ENCODE measurements around the gene TCF7L2.

TCF7L2 gene

GRCh38 chr10:113066561-113067312 lies 116.7 kb downstream of the TCF7L2 start:
- no peak for DNase-seq (ENCODE audit: low read depth)

DNA sequence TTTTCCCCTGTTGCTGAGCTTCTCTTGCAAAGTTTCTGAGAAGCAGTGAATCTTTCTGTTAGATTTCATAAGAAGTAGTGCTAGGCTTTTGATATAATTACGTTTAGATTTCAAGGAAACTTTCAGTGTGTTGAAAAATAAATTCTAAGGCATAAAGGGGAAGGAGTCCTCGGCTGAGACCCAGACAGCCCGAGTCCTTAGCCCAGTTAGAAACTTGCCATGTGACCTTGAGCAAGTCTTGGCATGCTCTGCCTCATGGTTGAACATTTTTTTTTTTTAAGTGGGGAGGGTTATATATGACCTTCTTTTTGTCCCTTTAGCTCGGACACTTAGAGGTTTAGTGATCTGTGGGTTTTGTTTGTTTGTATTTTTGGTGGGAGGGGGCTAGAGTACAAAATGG lies 117.5 kb downstream of the TCF7L2 start:
- DNase-seq (ENCODE audit: low read depth), result no peak

DNA sequence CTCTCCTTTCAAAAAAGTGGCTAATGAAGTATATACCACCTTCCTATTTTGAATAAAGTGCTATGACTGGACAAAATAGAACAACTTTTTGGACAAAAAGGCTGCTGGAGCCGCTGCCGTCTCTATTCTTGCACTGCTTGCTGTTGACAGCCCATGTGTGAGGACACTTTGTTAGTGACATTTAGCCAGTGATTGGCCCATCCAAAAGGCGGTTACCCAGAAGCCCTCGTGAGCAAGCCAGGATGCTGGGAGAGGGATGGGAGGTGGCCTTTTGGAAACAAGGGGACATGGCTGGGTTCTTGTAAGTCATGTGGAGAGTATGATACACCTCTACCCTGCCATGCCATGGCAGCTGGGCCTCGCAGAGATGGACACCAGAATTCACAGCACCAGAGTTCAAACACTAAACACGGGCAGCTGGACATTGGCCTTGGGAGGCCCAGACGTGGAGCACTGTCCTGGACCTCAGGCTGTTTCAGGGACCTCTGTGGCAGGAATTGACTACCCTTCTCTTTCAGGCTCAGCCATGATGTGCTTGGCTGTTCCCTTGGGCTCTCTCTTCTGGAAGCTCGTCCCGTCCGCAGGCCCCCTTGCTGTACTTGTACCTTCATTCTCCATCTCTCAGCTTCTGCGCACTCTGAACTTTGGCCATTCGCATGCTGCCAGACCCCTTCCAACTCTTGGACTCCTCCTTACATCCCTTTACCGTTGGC lies 118.3 kb downstream of the TCF7L2 start:
- no peak for DNase-seq (ENCODE audit: low read depth)

GRCh38 chr10:113069595-113069994 lies 119.5 kb downstream of the TCF7L2 start:
- DNase-seq (ENCODE audit: low read depth), result no peak

GRCh38 chr10:113071446-113071845 lies 121.4 kb downstream of the TCF7L2 start:
- no peak for DNase-seq (ENCODE audit: low read depth)

- DNase-seq (ENCODE audit: low read depth), result peak; percentile 90
These were observed 123.6 kb downstream of the TCF7L2 start for GRCh38 chr10:113073549-113074189.

- no peak for DNase-seq (ENCODE audit: low read depth)
These were observed 126.9 kb downstream of the TCF7L2 start for GRCh38 chr10:113076949-113077348.

DNA sequence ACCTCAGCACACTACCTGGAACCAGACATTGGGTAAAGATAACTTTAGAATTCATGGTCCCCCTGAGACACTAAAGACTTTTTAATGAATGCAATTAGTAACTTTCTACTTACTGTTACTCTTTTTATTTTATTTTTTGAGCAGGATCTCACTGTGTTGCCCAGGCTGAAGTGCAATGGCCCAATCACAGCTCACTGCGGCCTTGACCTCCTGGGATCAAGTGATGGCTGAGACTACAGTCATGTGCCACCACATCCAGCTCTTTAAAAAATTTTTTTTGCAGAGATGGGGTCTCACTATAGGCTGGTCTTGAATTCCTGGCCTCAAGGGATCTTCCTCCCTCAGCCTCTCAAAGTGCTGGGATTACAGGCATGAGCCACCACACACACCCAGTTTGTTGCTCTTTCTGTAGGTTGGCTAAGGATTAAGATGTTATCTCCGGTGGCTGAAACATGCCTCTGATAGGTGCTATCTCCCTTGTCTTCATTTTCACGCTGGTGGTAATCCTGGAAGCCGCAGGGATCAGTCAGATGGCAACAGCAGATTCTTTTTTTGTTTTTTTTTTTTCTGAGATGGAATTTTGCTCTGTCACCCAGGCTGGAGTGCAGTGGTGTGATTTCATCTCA lies 128.3 kb downstream of the TCF7L2 start:
- DNase-seq (ENCODE audit: low read depth), result no peak

DNA sequence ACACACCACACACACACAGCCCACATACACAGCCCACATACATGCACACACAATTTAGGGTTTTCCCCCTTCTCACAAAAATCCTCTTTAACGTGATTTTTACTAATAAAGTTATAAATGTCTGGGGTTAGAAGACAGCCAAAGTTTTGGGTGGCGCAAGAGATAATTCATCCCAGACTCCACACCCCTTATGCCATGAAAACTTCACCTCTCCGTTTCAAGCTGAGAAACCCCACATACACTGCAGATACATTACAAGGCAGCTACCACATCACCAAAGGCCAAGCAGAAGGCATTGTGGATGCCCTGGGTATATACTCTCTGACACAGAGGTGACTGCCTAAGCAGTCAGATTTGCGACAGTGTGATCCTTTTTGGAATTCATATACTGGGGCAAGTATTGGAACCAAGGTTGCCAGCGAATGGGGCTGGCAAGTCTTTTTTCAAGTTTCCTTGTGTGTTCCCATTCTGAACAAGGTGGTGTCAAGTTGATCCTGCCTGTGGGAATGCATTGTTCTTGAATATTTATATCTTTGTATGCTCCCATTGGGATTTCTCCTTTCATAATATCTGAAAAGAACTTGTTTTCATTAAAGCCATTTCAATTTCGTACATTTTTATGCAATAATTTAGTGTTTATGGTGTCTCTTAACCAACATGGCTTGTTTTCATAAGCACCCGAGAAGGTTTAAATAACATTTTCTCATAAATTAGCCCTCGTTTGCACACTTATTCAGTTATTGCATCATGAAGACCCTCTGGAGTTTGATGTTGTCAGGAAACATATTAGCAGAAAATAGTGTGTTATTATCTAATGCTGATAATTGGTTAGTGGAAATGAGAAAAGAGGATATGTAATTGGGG lies 130.2 kb downstream of the TCF7L2 start:
- no peak for DNase-seq (ENCODE audit: low read depth)

DNA sequence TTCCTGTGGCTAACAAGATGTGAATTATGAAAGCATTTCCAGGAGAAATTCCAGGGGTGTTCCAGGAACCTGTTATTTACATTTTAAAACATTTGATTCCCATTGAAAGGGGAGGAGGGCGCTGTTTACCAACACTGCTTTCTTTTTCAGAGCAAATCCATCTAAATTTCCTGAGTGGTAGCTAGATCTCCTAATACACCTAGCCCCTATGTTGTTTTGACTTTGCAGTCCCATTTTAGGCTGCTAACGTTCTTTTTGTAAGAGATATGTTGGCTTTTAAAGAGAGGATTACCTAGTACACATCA lies 130.8 kb downstream of the TCF7L2 start:
- no peak for DNase-seq (ENCODE audit: low read depth)

- DNase-seq (ENCODE audit: low read depth), result no peak
These were observed 134.0 kb downstream of the TCF7L2 start for GRCh38 chr10:113084031-113084430.

DNA sequence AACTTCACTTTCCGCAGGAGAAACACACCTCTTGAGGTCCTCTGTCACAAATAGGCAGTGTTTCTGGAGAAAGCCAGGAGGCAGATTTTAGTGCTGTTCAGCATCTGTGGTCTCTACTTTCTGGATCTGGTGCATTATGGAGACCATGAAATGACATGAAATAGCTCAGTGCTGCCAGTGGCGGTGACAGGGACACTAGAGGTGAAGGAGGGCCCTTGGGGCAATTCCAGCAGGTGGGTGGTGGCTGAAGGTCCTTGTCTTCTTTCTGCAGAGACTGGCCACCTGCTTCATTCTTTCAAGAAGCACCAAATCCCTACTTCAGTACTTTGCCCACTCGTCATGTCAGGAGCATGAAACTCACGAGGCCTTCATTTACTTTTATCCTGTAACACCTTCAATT lies 135.7 kb downstream of the TCF7L2 start:
- no peak for DNase-seq (ENCODE audit: low read depth)

- no peak for DNase-seq (ENCODE audit: low read depth)
These were observed 136.2 kb downstream of the TCF7L2 start for GRCh38 chr10:113086282-113086681.

GRCh38 chr10:113087165-113088029 lies 137.3 kb downstream of the TCF7L2 start:
- DNase-seq (ENCODE audit: low read depth), result peak; percentile 98

GRCh38 chr10:113088194-113088593 lies 138.1 kb downstream of the TCF7L2 start:
- DNase-seq (ENCODE audit: low read depth), result no peak

GRCh38 chr10:113089551-113089950 lies 139.5 kb downstream of the TCF7L2 start:
- no peak for DNase-seq (ENCODE audit: low read depth)

DNA sequence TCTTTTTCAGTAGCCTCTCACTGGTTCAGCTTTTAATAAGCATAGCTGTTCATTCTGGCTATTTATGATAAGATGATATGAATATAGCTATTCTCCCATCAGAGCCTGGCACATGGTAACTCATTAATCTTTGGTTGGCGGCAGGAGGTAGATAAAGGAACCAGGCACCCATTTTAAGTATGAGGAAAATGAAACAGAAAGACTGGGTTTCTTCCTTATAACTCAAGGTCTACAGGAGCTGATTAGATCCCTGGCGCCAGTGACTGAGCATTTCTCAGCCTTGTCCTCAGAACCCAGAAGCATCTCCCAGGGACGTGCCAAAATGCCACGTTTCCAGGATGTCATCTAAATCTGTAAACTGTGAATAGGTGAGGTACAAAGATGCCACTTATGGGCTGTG lies 141.9 kb downstream of the TCF7L2 start:
- DNase-seq (ENCODE audit: low read depth), result no peak

GRCh38 chr10:113093188-113094113 lies 143.4 kb downstream of the TCF7L2 start:
- no peak for DNase-seq (ENCODE audit: low read depth)

DNA sequence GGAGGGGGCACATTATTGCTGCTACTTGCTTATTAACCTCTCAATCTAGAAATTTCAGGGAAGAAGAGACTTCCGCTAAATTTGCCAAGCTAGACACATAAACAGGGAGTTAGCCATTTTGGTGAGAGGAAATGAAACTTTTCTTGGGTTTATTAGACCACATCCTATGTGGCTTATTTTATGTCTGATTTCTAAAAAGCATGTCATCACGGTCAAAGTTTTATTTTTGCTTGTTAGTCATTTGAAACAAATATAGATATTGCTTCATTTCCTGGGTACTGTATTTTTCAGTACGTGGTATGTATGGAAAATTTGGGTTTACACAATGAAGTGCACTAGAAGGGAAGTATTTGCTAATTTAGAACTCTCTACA lies 144.1 kb downstream of the TCF7L2 start:
- peak; percentile 57 for DNase-seq (ENCODE audit: low read depth)

Data from HS-5 (cell line).